ENCODE results near the gene NPIPA8. TPM values are rescaled to one million over a fixed set of nuclear protein-coding genes. Genes with fewer than 3 reads are reported as not detected.
"Not testable (repeated sequence)": the region's sequence is repeated elsewhere in the genome, so short reads cannot be mapped to it uniquely, and the experiment has no call there.

Gene NPIPA8
- total and polyA plus RNA-seq, 2 experiments from 2014 or later, result not detected

DNA sequence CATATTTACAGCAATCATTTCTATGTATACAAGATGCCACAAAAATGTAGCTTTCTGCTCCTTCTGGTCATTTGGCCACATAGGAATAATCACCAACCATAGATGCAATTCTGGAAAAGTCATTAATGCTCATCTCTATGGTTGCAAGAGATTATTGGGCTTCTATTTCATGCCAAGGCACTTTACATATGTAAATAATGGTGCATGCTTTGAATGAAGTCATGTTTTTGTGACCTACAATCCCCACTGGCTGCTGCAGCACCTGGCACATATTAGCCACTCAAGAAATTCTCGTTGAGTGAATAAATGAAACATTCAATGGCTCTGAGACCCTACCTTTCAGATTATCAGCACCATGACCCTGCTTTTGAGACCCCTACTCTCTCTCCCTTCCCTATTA, 50.2 kb downstream of the NPIPA8 start:
- not testable (repeated sequence) for H3K79me2 ChIP-seq (replicated peaks; ENCODE audit: insufficient read depth); H3K27me3 ChIP-seq (ENCODE audit: insufficient read depth); H3K4me2 ChIP-seq; H3K27me3 Mint-ChIP-seq (ENCODE audit: insufficient read depth, low read depth, poor library complexity); H3K4me1 Mint-ChIP-seq; H3K4me3 ChIP-seq; H3K36me3 ChIP-seq (ENCODE audit: insufficient read depth); H4K20me1 ChIP-seq (replicated peaks; ENCODE audit: insufficient read depth); H3K27ac Mint-ChIP-seq; DNase-seq (ENCODE audit: low spot score); H2AFZ ChIP-seq; H3K9me3 Mint-ChIP-seq; H3K27ac ChIP-seq (ENCODE audit: low read depth); ATAC-seq; H3K4me1 ChIP-seq (ENCODE audit: insufficient read depth); H3K4me3 Mint-ChIP-seq; H3K9me2 ChIP-seq (ENCODE audit: insufficient read depth); H3K36me3 Mint-ChIP-seq (ENCODE audit: low read depth); H3F3A ChIP-seq (replicated peaks; ENCODE audit: low read depth)

DNA sequence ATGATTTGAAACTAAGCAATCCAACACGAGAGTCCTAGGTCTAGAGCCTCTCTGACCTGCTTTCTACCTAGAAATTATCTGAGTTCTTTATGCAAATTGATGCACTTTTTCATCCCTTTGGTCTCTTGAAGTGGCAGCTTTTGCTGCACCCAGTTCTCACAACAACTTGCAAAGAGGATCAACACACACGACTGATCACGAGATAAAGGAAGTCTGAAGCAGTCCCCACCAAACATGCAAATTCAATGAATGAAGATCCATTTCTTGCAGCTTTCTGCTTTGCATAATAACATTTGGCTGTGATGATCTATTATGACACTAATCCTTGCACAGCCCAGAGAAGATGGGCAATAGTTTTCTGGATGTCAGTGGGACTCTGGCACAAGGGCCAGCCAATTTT, 56.2 kb downstream of the NPIPA8 start:
- not testable (repeated sequence) for H3K27me3 Mint-ChIP-seq (ENCODE audit: insufficient read depth, low read depth, poor library complexity); H3K4me3 Mint-ChIP-seq; H4K20me1 ChIP-seq (replicated peaks; ENCODE audit: insufficient read depth); ATAC-seq; H3K9me2 ChIP-seq (ENCODE audit: insufficient read depth); H3K9me3 Mint-ChIP-seq; H3K4me2 ChIP-seq; H3K4me1 Mint-ChIP-seq; DNase-seq (ENCODE audit: low spot score); H3K79me2 ChIP-seq (replicated peaks; ENCODE audit: insufficient read depth); H3K27me3 ChIP-seq (ENCODE audit: insufficient read depth); H2AFZ ChIP-seq; H3K27ac Mint-ChIP-seq; H3K36me3 Mint-ChIP-seq (ENCODE audit: low read depth); H3K4me3 ChIP-seq; H3K27ac ChIP-seq (ENCODE audit: low read depth); H3K36me3 ChIP-seq (ENCODE audit: insufficient read depth); H3K4me1 ChIP-seq (ENCODE audit: insufficient read depth); H3F3A ChIP-seq (replicated peaks; ENCODE audit: low read depth)

DNA sequence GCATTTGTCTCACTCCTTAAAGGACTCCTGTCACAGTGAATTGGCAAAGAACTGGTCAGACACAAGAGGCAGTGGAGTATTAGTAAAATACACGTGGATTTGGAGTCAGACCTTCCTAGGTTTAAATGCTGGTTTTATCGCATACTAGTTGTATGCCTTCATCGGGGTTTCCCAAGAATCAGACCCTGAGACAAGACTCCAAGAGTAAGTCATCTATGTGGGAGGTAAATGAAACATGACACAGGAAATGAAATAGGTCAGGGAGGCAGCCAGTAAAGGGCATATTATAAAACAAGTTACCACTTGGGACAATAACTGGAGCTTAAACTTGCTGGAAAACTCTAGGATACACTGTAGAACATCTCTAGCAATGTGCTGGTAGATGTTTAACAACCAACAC, 59.8 kb downstream of the NPIPA8 start:
- H4K20me1 ChIP-seq (replicated peaks; ENCODE audit: insufficient read depth); H3K36me3 ChIP-seq (ENCODE audit: insufficient read depth); H2AFZ ChIP-seq; H3K4me2 ChIP-seq; H3F3A ChIP-seq (replicated peaks; ENCODE audit: low read depth); H3K27me3 Mint-ChIP-seq (ENCODE audit: insufficient read depth, low read depth, poor library complexity); H3K9me2 ChIP-seq (ENCODE audit: insufficient read depth); H3K36me3 Mint-ChIP-seq (ENCODE audit: low read depth); H3K27me3 ChIP-seq (ENCODE audit: insufficient read depth); ATAC-seq; H3K9me3 Mint-ChIP-seq; DNase-seq (ENCODE audit: low spot score); H3K4me3 Mint-ChIP-seq; H3K27ac ChIP-seq (ENCODE audit: low read depth); H3K27ac Mint-ChIP-seq; H3K79me2 ChIP-seq (replicated peaks; ENCODE audit: insufficient read depth); H3K4me3 ChIP-seq; H3K4me1 Mint-ChIP-seq; H3K4me1 ChIP-seq (ENCODE audit: insufficient read depth): not testable (repeated sequence)

DNA sequence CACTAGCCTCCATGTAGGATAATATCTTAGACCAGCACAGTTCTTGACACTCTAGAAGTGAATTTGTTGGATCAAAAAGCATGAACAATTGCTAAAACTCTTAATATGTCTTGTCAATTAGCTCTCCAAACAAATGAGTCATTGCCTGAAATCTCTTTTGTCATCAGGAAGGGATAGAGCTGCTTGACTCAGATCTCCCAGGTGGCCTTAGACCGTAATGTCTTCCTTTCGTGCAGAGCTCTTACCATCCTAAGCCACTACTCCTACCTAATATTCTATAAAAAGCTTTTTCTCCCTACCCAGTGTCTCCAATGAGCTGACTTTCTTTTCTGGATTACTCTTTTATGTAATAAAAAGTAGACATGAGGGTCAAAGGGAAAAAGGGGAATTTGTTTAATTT, 66.4 kb downstream of the NPIPA8 start:
- H3K4me1 ChIP-seq (ENCODE audit: insufficient read depth); H3K4me3 Mint-ChIP-seq; H3K9me3 Mint-ChIP-seq; H3K4me2 ChIP-seq; ATAC-seq; H4K20me1 ChIP-seq (replicated peaks; ENCODE audit: insufficient read depth); H3K9me2 ChIP-seq (ENCODE audit: insufficient read depth); H3K79me2 ChIP-seq (replicated peaks; ENCODE audit: insufficient read depth); H2AFZ ChIP-seq; H3K36me3 Mint-ChIP-seq (ENCODE audit: low read depth); H3K27me3 ChIP-seq (ENCODE audit: insufficient read depth); H3K27ac ChIP-seq (ENCODE audit: low read depth); H3K27me3 Mint-ChIP-seq (ENCODE audit: insufficient read depth, low read depth, poor library complexity); H3K4me3 ChIP-seq; DNase-seq (ENCODE audit: low spot score); H3F3A ChIP-seq (replicated peaks; ENCODE audit: low read depth); H3K36me3 ChIP-seq (ENCODE audit: insufficient read depth); H3K4me1 Mint-ChIP-seq; H3K27ac Mint-ChIP-seq: not testable (repeated sequence)

Small RNAs within 50 kb of the gene (microRNA-seq; reads per million reads assigned to microRNA genes)
- gene MIR6511A4, result not detected
- not detected for gene MIR6770-3

Small RNAs within 50 kb of the gene (small RNA-seq; reads per million reads assigned to genes)
- gene AC126755.6 (ENCODE audit: low replicate concordance), result not detected
- not detected for gene MIR6511A4 (ENCODE audit: low replicate concordance)
- gene MIR6770-3 (ENCODE audit: low replicate concordance), result not detected

Other genes starting within 250 kb of the NPIPA8 start
- 77.9 and 95.6 TPM in 2 replicates for gene NOMO2, start 225.4 kb upstream of the NPIPA8 start, total RNA-seq (2014; rRNA removed; shearing (Covaris generic))
- 58.7 and 59.2 TPM in 2 replicates for gene NOMO2, start 225.4 kb upstream of the NPIPA8 start, polyA plus RNA-seq (2016; fragmentation: Nextera tagmentation; extraction: Ambion mirVana)